Measurements from ENCODE around the gene HIVEP3.
"Not testable (repeated sequence)": the region's sequence is repeated elsewhere in the genome, so short reads cannot be mapped to it uniquely, and the experiment has no call there.

Gene HIVEP3

DNA sequence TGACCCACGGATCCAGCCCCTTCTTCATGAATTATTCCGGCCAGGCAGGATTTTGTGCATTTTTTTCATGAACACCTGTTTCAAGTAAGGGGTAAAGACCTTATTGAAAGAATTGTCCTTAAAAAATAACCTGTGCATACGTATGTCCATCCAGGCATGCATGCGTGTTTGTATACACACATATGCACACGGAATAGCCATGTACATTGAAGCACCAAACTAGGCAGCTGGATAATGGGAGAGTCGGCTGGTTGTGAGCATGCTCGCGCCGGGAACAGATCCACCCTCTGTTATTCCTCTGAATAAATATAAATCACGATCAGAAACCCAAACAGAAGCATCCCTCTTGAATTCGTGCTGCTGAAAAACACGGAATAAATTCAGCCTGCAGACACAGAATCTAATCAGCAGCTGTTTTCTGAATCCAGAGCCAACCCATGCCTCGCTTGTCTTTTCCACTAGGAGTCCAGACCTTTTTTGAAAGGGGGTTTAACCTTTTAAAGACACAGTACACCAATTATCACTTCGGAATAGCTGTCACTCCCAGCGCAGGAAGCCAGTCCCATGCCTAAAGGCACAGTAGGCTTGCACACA, at the start of gene HIVEP3:
Gene HIVEP3 (minus strand): TSS at position 473 of the 594 bp plus-strand sequence.
- DNase-seq (ENCODE audit: low read depth in 3 of 3), result no peak

- DNase-seq (ENCODE audit: low read depth in 3 of 3), result no peak
These were observed 45.7 kb upstream of the HIVEP3 start for GRCh38 chr1:41964400-41964799.

DNA sequence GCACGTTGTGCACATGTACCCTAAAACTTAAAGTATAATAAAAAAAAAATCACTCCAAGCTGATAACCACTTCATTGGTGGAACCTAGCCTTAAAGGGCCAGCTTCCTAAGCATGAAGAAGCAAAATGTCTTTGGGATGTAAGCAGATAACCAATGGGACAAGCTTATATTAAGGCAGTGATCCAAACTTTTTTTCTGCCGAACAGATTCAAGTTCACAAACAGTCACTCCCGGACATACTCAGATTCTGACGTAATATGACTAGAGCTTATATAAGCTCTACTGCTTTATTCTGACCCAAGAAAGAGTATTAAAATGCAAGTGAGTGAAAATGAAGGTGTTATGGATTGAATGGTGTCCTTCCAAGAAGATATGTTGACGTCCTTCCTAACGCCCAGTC, 44.9 kb upstream of the HIVEP3 start:
- DNase-seq (ENCODE audit: low read depth in 3 of 3), result no peak

- DNase-seq (ENCODE audit: low read depth in 3 of 3), result no peak
These were observed 39.4 kb upstream of the HIVEP3 start for GRCh38 chr1:41958015-41958673.

- no peak for DNase-seq (ENCODE audit: low read depth in 3 of 3)
These were observed 38.8 kb upstream of the HIVEP3 start for GRCh38 chr1:41957568-41957967.

- no peak for DNase-seq (ENCODE audit: low read depth in 3 of 3)
These were observed 36.9 kb upstream of the HIVEP3 start for GRCh38 chr1:41955461-41956159.

- no peak for DNase-seq (ENCODE audit: low read depth in 3 of 3)
These were observed 35.8 kb upstream of the HIVEP3 start for GRCh38 chr1:41954533-41954944.

DNA sequence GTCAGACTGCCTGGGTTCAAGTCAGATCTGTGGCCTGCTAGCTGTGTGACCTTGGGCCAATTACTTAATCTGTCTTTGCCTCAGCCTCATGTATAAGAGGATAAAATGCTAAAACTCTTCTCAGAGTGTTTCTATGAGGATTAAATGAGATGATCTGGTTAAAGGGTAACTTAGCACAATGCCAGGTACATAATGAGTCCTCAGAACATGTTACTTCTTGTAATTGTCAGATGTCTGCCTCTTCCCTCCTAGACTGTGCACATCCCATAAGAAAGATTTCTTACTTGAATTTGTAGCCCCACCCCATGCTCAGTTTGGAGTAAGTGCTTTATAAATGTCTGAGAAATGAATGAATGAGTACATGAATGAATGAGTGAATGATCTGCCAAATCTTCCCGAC, 34.6 kb upstream of the HIVEP3 start:
- no peak for DNase-seq (ENCODE audit: low read depth in 3 of 3)

DNA sequence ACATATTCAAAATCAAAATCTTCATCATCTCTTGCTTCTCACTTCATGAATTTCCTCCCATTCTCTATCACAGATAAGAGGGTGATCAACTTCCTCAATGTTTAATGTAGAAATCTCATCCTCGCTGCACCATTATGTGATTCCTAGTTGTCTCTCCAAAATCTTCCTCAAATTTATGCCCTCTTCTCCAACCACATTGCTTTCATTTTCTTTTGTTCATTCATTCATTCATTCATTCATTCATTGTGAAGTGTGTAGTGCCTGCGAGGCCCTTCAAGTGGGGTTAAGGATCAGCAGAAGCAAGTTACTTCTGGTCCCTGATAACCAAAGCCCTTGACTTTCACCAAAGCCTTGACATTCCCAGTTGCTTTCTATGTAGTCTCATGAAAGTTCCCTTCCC, 33.5 kb upstream of the HIVEP3 start:
- no peak for DNase-seq (ENCODE audit: low read depth in 3 of 3)

- not testable (repeated sequence) for DNase-seq (ENCODE audit: low read depth in 3 of 3)
These were observed 32.8 kb upstream of the HIVEP3 start for GRCh38 chr1:41951492-41951891.

DNA sequence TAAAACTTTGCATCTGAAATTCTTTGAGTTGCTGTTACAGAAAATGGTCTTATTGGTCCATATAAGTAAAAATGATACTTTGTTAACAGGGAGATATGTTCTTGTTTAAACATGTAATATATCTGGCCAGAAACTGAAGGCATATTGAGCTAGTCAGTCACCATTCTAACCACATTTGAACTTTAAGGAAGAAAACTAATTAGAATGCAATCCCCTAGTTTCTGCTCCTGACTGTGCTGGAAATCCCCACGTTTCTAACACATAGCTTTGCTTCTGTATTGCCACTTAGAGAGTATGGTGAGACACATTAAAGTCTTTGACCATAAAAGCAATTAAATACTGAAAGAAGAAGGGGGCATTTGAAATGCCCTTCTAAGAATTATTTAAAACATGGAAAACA, 32.1 kb upstream of the HIVEP3 start:
- DNase-seq (ENCODE audit: low read depth in 3 of 3), result no peak

- DNase-seq (ENCODE audit: low read depth in 3 of 3), result not testable (repeated sequence)
These were observed 27.2 kb upstream of the HIVEP3 start for GRCh38 chr1:41945946-41946345.

- DNase-seq (ENCODE audit: low read depth in 3 of 3), result no peak
These were observed 25.0 kb upstream of the HIVEP3 start for GRCh38 chr1:41943717-41944116.

DNA sequence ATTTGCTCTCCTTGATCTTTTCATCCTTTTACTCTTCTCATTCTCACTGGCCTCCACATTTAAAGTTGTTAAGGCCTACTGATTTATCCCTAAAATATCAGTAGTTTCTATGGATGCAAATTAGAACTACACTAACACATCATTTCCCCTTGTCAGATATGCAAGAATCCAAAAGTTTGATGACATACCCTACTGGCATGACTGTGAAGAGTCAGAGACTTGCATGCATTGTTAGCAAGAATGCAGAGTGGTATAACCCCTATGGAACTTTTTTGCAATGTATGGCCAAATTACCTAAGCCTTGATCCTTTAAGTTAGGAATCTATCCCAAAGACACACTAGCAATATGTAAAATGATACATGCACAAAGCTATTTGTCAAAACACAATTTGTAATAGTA, 23.6 kb upstream of the HIVEP3 start:
- DNase-seq (ENCODE audit: low read depth in 3 of 3), result no peak

DNA sequence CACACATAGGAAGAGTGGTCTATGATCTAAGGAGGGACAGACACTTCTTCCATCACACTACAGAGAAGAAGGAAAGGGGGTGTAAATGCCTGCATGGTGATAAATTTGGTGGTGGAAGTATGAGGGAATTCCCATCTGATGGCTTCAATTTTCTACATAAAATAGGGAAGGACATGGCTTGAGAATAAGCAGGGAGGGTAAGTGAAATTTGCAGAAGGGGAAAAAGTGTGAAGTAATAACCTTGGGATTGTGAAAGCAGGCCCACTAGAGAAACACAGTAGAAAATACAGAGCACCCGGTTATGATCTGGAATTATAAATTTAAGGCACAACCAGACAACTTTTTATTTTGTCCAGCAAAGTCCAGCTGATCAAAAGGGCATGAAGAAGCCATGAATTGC, 22.7 kb upstream of the HIVEP3 start:
- no peak for DNase-seq (ENCODE audit: low read depth in 3 of 3)

DNA sequence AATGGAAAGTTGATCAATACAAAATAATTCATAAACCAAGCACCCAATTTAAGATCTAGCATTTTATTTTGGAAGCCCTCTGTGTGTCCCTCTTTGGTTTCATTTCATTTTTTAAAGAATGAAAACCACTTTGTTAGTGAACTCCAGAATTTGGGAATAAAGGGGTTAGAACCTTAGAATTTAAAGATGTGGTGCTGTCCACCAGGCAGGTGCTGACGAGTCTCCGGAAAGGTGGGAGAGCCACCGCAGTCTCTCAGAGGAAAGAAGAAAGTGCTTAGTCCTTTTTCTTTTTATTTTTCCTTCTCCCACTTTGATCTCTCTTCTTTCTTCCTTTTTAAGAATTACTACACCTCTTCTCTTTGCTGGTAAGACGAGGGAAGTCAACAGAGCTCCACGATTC, 20.5 kb upstream of the HIVEP3 start:
- no peak for DNase-seq (ENCODE audit: low read depth in 3 of 3)

GRCh38 chr1:41936107-41936506, 17.4 kb upstream of the HIVEP3 start:
- no peak for DNase-seq (ENCODE audit: low read depth in 3 of 3)

DNA sequence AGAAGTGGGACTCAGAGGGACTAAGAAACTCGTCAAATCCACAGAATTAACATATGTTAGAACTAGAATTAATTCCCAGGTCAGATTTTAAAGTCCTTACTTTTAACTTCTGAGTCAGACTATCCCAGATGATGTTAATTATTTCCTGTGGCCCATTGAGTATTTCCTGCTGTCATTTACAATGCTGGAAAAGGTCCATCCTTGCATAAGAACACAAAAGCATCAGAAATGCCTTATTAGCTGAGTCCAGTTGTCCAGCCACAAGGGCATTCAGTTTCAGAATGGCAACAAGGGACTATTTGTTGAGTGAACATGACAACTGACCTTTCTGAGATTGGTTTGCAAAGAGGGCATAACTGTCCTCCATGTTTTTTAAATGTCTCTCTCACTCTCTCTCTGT, 16.5 kb upstream of the HIVEP3 start:
- no peak for DNase-seq (ENCODE audit: low read depth in 3 of 3)

GRCh38 chr1:41933106-41933505, 14.4 kb upstream of the HIVEP3 start:
- DNase-seq (ENCODE audit: low read depth in 3 of 3), result no peak

DNA sequence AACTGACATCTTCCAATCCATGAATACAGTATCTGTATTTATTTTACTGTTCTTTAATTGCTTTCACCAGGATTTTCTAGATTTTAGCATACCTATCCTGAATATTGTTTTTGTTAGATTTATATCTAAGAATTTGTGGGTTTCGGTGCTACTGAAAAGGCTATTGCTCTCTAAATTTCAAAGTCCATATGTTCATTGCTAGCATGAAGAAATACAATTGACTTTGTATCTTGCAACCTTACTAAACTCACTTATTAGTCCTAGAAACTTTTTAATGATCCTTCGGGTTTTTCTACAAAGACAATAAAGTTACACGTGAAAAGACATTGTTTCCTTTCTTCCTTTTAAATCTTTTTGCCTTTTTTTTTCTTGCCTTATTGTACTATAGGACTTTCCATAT, 12.9 kb upstream of the HIVEP3 start:
- DNase-seq (ENCODE audit: low read depth in 3 of 3), result no peak

DNA sequence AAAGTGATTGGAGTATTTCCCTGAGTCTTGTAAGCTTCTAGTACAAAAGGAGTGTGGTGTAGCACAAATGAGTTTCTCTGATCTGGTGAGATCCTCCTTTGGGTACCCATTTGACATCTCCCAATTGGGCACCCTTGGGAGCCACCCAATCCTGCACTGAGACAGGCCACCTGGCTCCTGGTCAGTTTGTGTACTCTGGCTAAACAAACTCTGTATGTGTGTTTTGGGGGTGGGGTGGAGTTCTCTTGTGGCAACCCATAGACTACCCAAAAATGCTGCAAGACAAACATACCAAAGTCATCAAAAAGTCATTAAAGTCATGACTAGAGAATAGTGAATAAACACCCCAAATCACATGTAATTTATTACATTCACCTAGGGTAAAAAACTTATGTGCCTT, 8.4 kb upstream of the HIVEP3 start:
- DNase-seq (ENCODE audit: low read depth in 3 of 3), result no peak

- DNase-seq (ENCODE audit: low read depth in 3 of 3), result no peak
These were observed 7.0 kb upstream of the HIVEP3 start for GRCh38 chr1:41925712-41926111.

GRCh38 chr1:41924911-41925310, 6.2 kb upstream of the HIVEP3 start:
- no peak for DNase-seq (ENCODE audit: low read depth in 3 of 3)

Measured in stimulated activated CD4-positive, alpha-beta T cell treated with anti-CD3 and anti-CD28 coated beads, TNF-alpha, amount 100 ng/mL, for 4 hours (primary cell).